HG03432 (cell line): Measurements from ENCODE around the gene GPR162.

Experiments used
- ATAC-seq: cut with Tn5 transposase; IDR thresholded peaks from one replicate; pipeline ENCODE4 v1.9.1; 2021; ENCODE audit warnings: mild to moderate bottlenecking, moderate library complexity; ENCODE audit not compliant: unreplicated experiment

GPR162 gene

GRCh38 chr12:6786416-6787094, 35.1 kb upstream of the GPR162 start:
- no peak for ATAC-seq

GRCh38 chr12:6787309-6787708, 34.3 kb upstream of the GPR162 start:
- ATAC-seq = no peak

- ATAC-seq = no peak
Measured at GRCh38 chr12:6788972-6789924, 32.4 kb upstream of the GPR162 start, which contains the start of gene CD4. CD4 (plus strand) TSS chr12:6789528; CDS start chr12:6800139, 10,611 bp downstream.

- ATAC-seq = no peak
Measured at GRCh38 chr12:6790496-6791150, 31.0 kb upstream of the GPR162 start.

GRCh38 chr12:6791931-6792520, 29.6 kb upstream of the GPR162 start:
- ATAC-seq = no peak

GRCh38 chr12:6792522-6793201, 29.0 kb upstream of the GPR162 start:
- ATAC-seq = peak; percentile 44

- no peak for ATAC-seq
Measured at GRCh38 chr12:6795088-6795487, 26.5 kb upstream of the GPR162 start.

- ATAC-seq = no peak
Measured at GRCh38 chr12:6796576-6796975, 25.0 kb upstream of the GPR162 start.

GRCh38 chr12:6799147-6799546, 22.5 kb upstream of the GPR162 start:
- no peak for ATAC-seq

GRCh38 chr12:6807170-6807569, 14.5 kb upstream of the GPR162 start:
- ATAC-seq = no peak

- no peak for ATAC-seq
Measured at GRCh38 chr12:6809056-6809455, 12.6 kb upstream of the GPR162 start.

- ATAC-seq = no peak
Measured at GRCh38 chr12:6810758-6811157, 10.9 kb upstream of the GPR162 start.

GRCh38 chr12:6813363-6813762, 8.3 kb upstream of the GPR162 start:
- no peak for ATAC-seq

- ATAC-seq = no peak
Measured at GRCh38 chr12:6816598-6816997, 5.0 kb upstream of the GPR162 start.

GRCh38 chr12:6817098-6817497, 4.5 kb upstream of the GPR162 start:
- no peak for ATAC-seq

- ATAC-seq = no peak
Measured at GRCh38 chr12:6817662-6818157, 3.9 kb upstream of the GPR162 start.

GRCh38 chr12:6818222-6818621, 3.4 kb upstream of the GPR162 start:
- no peak for ATAC-seq

GRCh38 chr12:6818645-6819044, 3.0 kb upstream of the GPR162 start:
- no peak for ATAC-seq

GRCh38 chr12:6819106-6820030, 2.3 kb upstream of the GPR162 start:
- ATAC-seq = no peak
